HCT116 (cell line): ENCODE measurements around the gene NINJ2. TPM values are rescaled to one million over a fixed set of nuclear protein-coding genes. Genes with fewer than 3 reads are reported as not detected.

ENCODE experiments used
- ATAC-seq: fragments of 200-7000 bp; cut with Tn5 transposase; 2 replicates; pipeline ENCODE4 v1.9.1; 2020; ENCODE audit warnings: mild to moderate bottlenecking, moderate library complexity
- BruUV-seq: library from RNA; stranded (reverse); fragments of 400-500 nt; replicated peaks from 2 replicates; lab custom pipeline; 2021; lab: Mats Ljungman, UMichigan
- CTCF ChIA-PET: fragments of 300-600 bp; sonication (Branson Sonifier 250); formaldehyde crosslinking; loops from one replicate; lab custom pipeline; 2021; ENCODE audit warnings: antibody characterized with exemption; lab: Charles Lee
- POLR2A ChIA-PET: fragments of 300-600, 350-600 bp; sonication (Branson Sonifier 250); formaldehyde crosslinking; loops from one replicate; lab custom pipeline; 2021; ENCODE audit warnings: antibody characterized with exemption; lab: Charles Lee
- RAD21 ChIA-PET, 2 experiments: fragments of 300-600 bp; sonication (Branson Sonifier 250); formaldehyde crosslinking; loops; one replicate each; lab custom pipeline; 2023; ENCODE audit warnings: low total read pairs in 2 of 2; ENCODE audit not compliant: uncharacterized antibody in 2 of 2, unreplicated experiment in 2 of 2, low non-redundant PET in 1 of 2; lab: Charles Lee
- DNase-seq: peaks from one replicate; pipeline ENCODE4 v3.0.0-alpha.2; 2010; ENCODE audit warnings: low read depth, low spot score
- H2AFZ ChIP-seq: fragments of 200-600 bp; shearing (Covaris generic), sonication (generic); 2 replicates; pipeline ENCODE4 v1.6.1; 2017; ENCODE audit warnings: low read depth, mixed run types, mixed read lengths, antibody characterized with exemption, low read length; ENCODE audit not compliant: poor library complexity, severe bottlenecking
- H3K27ac ChIP-seq: 2 replicates; pipeline ENCODE4 v1.5.1; 2012; ENCODE audit warnings: low read depth, low read length
- H3K27me3 ChIP-seq: fragments of 200-600 bp; sonication (generic); 2 replicates; pipeline ENCODE4 v1.6.1; 2016; ENCODE audit warnings: mixed run types, low read length, mixed read lengths; ENCODE audit not compliant: insufficient read depth
- H3K36me3 ChIP-seq, 2 experiments: fragments of 200-500 bp in 1 of 2; fragments of 200-600 bp in 1 of 2; sonication (Bioruptor generic) in 1 of 2; sonication (generic) in 1 of 2; 2 replicates each; pipeline versions ENCODE4 v1.5.1 to v1.6.1; 2014 to 2016; ENCODE audit warnings: low read length in 2 of 2, inconsistent platforms in 1 of 2, mixed read lengths in 1 of 2, mixed run types in 1 of 2; ENCODE audit not compliant: insufficient read depth in 2 of 2, control insufficient read depth in 1 of 2
- H3K4me1 ChIP-seq, 2 experiments: fragments of 200-600 bp in 1 of 2; sonication (generic) in 1 of 2; 2 replicates each; pipeline versions ENCODE4 v1.5.1 to v1.6.1; 2012 to 2017; ENCODE audit warnings: low read length in 2 of 2, inconsistent platforms in 1 of 2, mild to moderate bottlenecking in 1 of 2, mixed read lengths in 1 of 2, mixed run types in 1 of 2, moderate library complexity in 1 of 2; ENCODE audit not compliant: insufficient read depth in 2 of 2, control insufficient read depth in 1 of 2
- H3K4me2 ChIP-seq: fragments of 200-600 bp; sonication (generic); 2 replicates; pipeline ENCODE4 v1.6.1; 2017; ENCODE audit warnings: mixed run types, low read length, mixed read lengths
- H3K4me3 ChIP-seq, 2 experiments: fragments of 200-600 bp in 1 of 2; sonication (generic) in 1 of 2; replicated peaks in 1 of 2; 2 replicates each; pipeline ENCODE4 v1.5.1; 2011 to 2016; ENCODE audit warnings: low read length in 2 of 2, control low read depth in 1 of 2, low read depth in 1 of 2, mild to moderate bottlenecking in 1 of 2, mixed read lengths in 1 of 2, mixed run types in 1 of 2
- H3K79me2 ChIP-seq: fragments of 200-600 bp; sonication (generic); 2 replicates; pipeline ENCODE4 v1.6.1; 2017; ENCODE audit warnings: mild to moderate bottlenecking, mixed run types, low read length, moderate library complexity, mixed read lengths; ENCODE audit not compliant: insufficient read depth
- H3K9ac ChIP-seq: fragments of 200-600 bp; sonication (generic); 2 replicates; pipeline ENCODE4 v1.6.1; 2016; ENCODE audit warnings: low read length, mixed read lengths
- H3K9me2 ChIP-seq: fragments of 200-600 bp; sonication (generic), shearing (Covaris generic); 2 replicates; pipeline ENCODE4 v1.6.1; 2017; ENCODE audit warnings: mixed run types, mild to moderate bottlenecking, moderate library complexity; ENCODE audit not compliant: insufficient read depth
- H3K9me3 ChIP-seq, 2 experiments: fragments of 200-500 bp in 1 of 2; fragments of 200-600 bp in 1 of 2; sonication (Bioruptor generic) in 1 of 2; sonication (generic) in 1 of 2; 2 replicates each; pipeline ENCODE4 v1.6.1; 2014 to 2017; ENCODE audit warnings: low read length in 2 of 2, mixed read lengths in 2 of 2, inconsistent platforms in 1 of 2, low read depth in 1 of 2, mild to moderate bottlenecking in 1 of 2, mixed run types in 1 of 2, moderate library complexity in 1 of 2; ENCODE audit not compliant: control insufficient read depth in 1 of 2, insufficient read depth in 1 of 2
- H4K20me1 ChIP-seq: fragments of 200-600 bp; sonication (generic), shearing (Covaris generic); 2 replicates; pipeline ENCODE4 v1.6.1; 2017; ENCODE audit warnings: mixed run types, mild to moderate bottlenecking, moderate library complexity; ENCODE audit not compliant: insufficient read depth
- CBX3 ChIP-seq: IDR thresholded peaks from 2 replicates; pipeline ENCODE4 v1.6.1; 2012; ENCODE audit warnings: low read depth
- CEBPB ChIP-seq: IDR thresholded peaks from 2 replicates; pipeline ENCODE4 v1.6.1; 2012; ENCODE audit warnings: low read depth
- EZH2 ChIP-seq: fragments of 200-600 bp; sonication (generic); IDR thresholded peaks from 2 replicates; pipeline ENCODE4 v1.6.1; 2017; ENCODE audit warnings: antibody characterized with exemption, mixed run types
- POLR2AphosphoS5 ChIP-seq: IDR thresholded peaks from 2 replicates; pipeline ENCODE4 v1.6.1; 2011; ENCODE audit warnings: mild to moderate bottlenecking, low read depth, low read length, moderate library complexity
- RAD21 ChIP-seq: IDR thresholded peaks from 2 replicates; pipeline ENCODE4 v1.6.1; 2012; ENCODE audit warnings: low read depth, mild to moderate bottlenecking
- SP1 ChIP-seq: IDR thresholded peaks from 2 replicates; pipeline ENCODE4 v1.6.1; 2012; ENCODE audit warnings: low read depth
- TCF7L2 ChIP-seq: IDR thresholded peaks from 2 replicates; pipeline ENCODE4 v1.7.0; 2011; ENCODE audit warnings: borderline replicate concordance, inconsistent platforms; ENCODE audit not compliant: insufficient read depth, insufficient read length; ENCODE audit errors: extremely low read depth
- YY1 ChIP-seq: IDR thresholded peaks from 2 replicates; pipeline ENCODE4 v1.6.1; 2011; ENCODE audit warnings: low read length, low read depth, moderate library complexity, mild to moderate bottlenecking; ENCODE audit not compliant: insufficient replicate concordance; ENCODE audit errors: extremely low read depth
- ZFX ChIP-seq: fragments of 450-650 bp; IDR thresholded peaks from 2 replicates; pipeline ENCODE4 v1.6.1; 2017
- intact Hi-C: fragments of 100-400 bp; cut with micrococcal nuclease; formaldehyde crosslinking; loops from 2 replicates; pipeline ENCODE4 v1.10.0; 2022
- total RNA-seq: library from RNA; stranded (reverse); gene quantifications from one replicate; pipeline ENCODE4 v1.2.1, GENCODE V29; 2021; ENCODE audit not compliant: unreplicated experiment
- TF ChIP-seq, protein P1 (sequence below): IDR thresholded peaks from 2 replicates; pipeline ENCODE4 v1.6.1; 2012
- TF ChIP-seq, protein P2 (sequence below): IDR thresholded peaks from 2 replicates; pipeline ENCODE4 v1.6.1; 2011; ENCODE audit warnings: mild to moderate bottlenecking, low read length, moderate library complexity; ENCODE audit not compliant: insufficient replicate concordance; ENCODE audit errors: extremely low read depth

Gene NINJ2
- total RNA-seq, 1 experiment from 2014 or later: not detected

DNA sequence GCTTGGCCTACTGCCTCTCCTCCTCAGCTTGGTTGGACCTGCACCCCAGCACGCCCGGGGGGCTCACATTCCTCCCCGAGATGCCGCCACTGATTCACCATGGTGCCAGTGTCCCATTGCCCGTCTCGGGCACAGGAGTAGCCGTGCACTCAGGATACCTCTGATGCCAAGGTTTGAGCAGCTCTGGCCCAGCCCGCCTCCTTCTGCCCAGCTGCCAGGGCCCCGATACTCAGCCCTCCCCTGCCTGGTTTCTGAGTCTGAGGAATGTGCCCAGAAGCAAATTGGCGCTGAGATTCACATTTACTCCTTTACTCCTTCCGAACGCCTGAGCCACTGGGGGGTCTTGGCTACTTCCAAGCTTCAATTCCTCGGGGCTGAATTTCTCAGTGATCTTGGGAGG, 63.5 kb downstream of the NINJ2 start:
- H3K9me3 ChIP-seq: no peaks in the 10 kb centered on the region
- intact Hi-C loops: no loop called here
- no peaks in the 10 kb centered on the region for H4K20me1 ChIP-seq
- no peak overlapping the region for H2AFZ ChIP-seq
- H3K36me3 ChIP-seq: no peaks in the 10 kb centered on the region
- RAD21 ChIA-PET: no interaction called here
- BruUV-seq: no TSS peak
- TF ChIP-seq CBX3 (no peak), RAD21 (no peak), ZFX (no peak), SP1 (no peak), TCF7L2 (no peak), EZH2 (no peak), CEBPB (no peak), POLR2AphosphoS5 (no peak), YY1 (no peak)
- TF ChIP-seq, protein P1, sequence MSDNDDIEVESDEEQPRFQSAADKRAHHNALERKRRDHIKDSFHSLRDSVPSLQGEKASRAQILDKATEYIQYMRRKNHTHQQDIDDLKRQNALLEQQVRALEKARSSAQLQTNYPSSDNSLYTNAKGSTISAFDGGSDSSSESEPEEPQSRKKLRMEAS: no peak
- TF ChIP-seq, protein P2, sequence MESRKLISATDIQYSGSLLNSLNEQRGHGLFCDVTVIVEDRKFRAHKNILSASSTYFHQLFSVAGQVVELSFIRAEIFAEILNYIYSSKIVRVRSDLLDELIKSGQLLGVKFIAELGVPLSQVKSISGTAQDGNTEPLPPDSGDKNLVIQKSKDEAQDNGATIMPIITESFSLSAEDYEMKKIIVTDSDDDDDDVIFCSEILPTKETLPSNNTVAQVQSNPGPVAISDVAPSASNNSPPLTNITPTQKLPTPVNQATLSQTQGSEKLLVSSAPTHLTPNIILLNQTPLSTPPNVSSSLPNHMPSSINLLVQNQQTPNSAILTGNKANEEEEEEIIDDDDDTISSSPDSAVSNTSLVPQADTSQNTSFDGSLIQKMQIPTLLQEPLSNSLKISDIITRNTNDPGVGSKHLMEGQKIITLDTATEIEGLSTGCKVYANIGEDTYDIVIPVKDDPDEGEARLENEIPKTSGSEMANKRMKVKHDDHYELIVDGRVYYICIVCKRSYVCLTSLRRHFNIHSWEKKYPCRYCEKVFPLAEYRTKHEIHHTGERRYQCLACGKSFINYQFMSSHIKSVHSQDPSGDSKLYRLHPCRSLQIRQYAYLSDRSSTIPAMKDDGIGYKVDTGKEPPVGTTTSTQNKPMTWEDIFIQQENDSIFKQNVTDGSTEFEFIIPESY: no peak
- TF ChIP-seq, all 23 proteins: peak for 0
- Histone ChIP-seq H3K9ac (no peak overlapping the region), H3K27me3 (no peaks in the 10 kb centered on the region), H3K9me2 (no peaks in the 10 kb centered on the region), H3K79me2 (no peaks in the 10 kb centered on the region), H3K4me3 (no peak overlapping the region), H3K4me2 (no peak overlapping the region), H3K27ac (no peak overlapping the region), H3K4me1 (peaks cover 0 to 3% of the 10 kb centered on the region in 2 experiments; a peak in 1 of 4 replicates)
- ChIA-PET POLR2A (no interaction called here), CTCF (no interaction called here)
- DNase-seq (no peak), ATAC-seq (no peak)
